GM21528 (cell line): ENCODE data around the gene AFAP1L1.

Source experiments
- ATAC-seq: cut with Tn5 transposase; IDR thresholded peaks from one replicate; pipeline ENCODE4 v1.9.1; 2021; ENCODE audit warnings: mild to moderate bottlenecking, moderate library complexity; ENCODE audit not compliant: unreplicated experiment, low FRiP score

AFAP1L1 gene

DNA sequence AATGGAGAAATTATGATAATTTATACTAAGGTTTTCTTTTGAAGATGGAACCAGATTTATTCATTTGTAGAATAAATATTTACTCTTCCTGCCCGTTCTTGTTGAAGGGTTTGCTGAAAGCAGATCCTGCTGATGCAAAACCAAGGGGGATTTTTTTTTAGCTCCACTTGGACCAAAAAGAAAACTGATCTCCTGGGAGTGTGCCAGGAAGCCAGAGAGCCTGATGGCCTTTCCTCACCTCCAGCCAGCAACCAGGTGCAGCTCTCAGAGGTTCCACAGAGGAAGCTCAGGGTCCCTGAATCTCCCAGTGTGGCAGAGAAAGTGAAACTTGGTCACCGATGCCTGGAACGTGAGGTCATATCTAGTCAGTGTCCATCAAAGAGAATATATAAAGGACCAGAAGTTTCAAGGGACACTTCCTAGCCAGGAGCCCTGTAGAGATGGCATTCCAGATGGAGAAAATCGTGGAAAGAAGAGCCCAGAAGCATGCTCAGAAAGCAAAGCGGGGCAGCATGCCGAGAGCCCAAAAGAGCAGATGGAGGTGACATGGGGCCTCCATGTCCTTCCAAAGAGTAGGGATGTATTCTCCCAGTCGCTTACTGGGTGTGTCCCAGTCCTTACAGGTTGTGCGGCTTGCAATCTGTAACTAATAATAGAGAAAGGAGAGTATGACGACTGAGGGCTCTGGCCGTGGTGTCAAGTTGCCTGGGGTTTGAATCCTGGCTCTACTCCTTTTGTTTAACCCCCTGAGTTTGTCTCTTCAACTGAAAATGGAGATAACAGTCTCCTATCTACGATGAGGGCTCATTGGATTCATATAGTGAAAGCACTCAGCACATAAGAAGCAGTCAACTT, 12.2 kb downstream of the AFAP1L1 start:
- no peak for ATAC-seq

DNA sequence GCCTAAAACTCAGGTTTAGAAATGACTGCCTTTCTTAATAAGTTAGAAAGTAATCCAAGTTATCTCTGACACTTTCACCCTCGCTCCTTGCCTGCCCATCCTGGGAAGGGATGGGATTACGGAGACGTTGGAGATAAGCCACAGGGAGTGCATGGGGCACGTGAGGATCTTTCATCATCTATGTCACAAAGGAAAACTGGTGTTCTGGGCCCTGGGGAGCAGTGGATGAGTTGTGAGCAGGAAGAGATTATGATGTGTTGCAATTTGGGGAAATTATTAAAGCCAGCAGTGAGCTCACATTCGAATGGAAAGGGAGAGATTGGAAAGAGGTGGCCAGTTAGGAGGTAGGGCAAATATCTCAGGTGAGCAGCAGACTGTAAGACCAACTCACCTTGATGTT, 12.8 kb downstream of the AFAP1L1 start:
- ATAC-seq = no peak

DNA sequence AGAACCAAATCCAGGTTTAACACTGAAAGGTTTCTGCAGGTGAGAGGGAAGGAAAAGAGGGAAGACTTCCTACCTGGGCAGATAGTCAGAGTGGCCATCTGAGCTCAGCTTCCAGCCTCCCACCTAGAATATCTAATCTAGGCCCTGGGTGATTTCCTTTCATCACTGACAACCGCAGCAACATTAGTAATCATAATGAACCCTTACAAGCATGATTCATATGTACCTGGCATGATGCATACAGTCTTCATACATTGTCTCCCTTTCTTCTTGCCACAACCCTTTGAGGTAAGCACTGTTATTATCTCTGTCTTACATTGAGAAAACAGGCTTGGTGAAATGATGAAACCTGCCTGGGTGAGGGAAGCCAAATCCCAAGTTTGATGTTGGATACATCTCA, 13.5 kb downstream of the AFAP1L1 start:
- ATAC-seq = no peak

DNA sequence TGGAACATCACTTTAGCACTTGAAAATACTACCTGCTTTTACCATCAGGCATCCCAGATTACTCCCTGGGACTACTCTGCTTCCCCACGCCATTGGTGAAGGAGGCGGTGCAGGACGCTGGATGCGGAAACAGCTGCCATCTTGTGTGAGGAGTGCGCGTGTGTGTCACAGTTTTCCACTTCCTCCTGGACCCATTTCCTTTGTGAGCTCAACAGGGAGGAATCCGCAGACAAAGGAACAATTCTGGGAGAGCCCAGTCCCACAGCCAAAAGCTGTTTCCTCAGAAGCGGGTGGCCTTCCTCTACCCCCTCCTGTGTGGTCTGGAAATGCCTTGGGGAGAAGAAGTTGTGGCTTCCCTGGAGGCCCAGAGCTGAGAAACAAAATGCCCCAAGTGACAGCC, 16.8 kb downstream of the AFAP1L1 start:
- no peak for ATAC-seq

DNA sequence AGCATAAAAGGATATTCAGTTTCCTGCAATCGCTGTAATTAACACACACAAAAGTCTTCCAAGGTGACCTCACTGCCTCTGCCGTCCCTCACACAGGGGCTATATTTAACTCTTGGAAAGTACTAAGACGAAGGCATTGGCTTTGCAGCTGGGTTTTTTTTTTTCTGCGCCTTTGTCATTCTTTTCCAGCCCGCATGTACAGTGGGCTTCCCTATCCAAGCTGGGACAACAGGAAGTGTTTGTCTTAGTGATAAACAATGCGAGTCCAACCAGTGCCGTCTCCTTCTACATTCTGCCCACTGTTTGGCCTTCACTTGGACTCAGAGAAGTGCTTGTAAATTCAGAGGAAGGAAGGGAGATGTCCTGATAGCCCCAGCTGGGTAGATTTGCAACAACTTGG, 17.6 kb downstream of the AFAP1L1 start:
- no peak for ATAC-seq

DNA sequence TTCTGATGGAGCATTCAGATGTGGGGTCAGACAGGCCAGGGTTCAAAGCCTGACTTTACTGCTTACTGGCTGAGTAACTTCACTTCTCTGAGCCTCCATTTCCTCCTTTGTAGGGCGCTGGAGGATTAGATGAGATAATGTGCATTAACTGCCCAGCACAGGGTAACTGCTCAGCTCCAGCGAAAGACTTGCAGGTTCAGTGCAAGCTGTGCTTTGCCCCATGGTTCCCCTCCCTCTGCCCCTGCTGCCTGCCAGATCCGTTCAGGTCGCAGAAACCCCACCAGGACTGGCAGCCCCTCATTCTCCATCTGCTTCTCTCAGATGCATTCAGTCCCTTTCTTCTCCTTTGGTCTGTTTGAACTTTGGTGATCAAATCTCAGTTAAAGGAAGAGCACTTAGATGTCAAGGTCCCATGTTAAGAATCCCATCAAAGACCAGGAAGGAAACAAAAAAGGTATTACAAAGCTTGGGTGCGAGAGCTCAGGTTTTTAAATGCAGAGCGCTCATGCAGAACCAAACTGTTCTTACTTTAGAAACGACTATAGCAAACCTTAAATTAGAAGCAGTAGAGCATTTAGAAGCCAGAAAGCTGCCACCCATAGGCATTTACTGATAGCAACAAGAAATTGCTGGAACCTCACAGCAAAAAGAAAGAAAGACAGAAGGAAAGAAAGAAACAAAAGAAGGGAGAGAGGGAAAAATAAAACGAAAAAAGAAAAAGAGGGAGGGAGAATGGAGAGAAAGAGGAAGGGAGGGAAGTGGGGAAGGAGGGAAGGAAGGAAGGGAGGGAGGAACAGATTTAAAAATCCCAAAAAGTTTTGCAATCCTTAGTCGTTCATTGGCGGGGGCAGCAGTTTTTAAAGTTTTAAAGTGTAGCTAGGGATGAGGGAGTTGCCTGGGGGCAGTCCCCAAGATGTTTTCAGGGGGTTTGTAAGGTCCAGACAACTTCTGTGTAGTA, 23.5 kb downstream of the AFAP1L1 start:
- ATAC-seq = no peak

DNA sequence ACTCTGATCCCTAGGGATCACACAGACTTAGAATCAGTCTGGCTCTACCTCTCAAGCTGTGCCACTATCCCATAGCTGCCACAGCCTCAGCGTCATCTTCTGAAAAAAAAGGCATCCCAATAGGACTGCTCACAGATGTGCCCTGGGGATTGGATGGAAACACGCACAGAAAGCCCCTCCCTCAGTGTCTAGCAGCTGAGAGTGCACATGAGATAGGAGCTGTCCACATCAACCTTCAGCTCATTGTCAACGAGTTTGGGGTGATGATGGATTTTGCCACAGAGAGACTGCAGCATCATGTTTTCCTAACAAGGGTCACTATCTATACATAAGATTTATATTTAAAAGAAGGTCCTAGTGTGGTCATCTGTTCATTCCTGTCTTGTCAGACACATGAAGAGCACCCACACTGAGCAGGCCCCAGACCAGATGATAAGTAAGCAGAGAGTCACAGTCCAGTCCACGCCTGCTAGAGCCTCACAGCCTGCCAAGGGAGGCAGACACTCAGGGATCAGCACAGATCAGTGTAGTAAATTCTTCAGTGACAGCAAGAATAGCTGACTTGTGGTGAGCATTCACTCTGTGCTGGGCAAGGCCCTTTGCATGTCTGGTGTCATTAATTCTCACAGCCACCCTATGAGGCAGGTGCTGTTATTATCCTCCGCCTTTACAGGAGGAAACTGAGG, 25.8 kb downstream of the AFAP1L1 start:
- no peak for ATAC-seq

DNA sequence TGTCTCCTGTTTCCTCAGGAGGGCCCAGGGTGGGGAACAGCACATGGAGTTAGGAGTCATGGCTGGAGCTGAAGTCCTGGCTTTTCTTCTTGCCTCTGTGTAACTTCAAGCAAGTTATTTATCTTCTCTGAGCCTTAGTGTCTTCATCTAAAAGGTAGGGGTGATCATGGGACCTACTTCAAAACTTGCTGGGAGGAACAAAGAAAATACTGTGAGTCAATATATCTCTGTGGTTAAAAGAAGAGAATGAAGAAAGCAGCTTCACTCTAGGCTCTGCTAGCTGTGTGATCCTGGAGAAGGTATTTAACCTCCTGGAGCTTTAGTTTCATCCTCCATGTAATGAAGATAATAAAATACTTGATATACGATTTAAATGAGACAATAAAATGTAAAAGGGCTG, 26.5 kb downstream of the AFAP1L1 start:
- no peak for ATAC-seq

DNA sequence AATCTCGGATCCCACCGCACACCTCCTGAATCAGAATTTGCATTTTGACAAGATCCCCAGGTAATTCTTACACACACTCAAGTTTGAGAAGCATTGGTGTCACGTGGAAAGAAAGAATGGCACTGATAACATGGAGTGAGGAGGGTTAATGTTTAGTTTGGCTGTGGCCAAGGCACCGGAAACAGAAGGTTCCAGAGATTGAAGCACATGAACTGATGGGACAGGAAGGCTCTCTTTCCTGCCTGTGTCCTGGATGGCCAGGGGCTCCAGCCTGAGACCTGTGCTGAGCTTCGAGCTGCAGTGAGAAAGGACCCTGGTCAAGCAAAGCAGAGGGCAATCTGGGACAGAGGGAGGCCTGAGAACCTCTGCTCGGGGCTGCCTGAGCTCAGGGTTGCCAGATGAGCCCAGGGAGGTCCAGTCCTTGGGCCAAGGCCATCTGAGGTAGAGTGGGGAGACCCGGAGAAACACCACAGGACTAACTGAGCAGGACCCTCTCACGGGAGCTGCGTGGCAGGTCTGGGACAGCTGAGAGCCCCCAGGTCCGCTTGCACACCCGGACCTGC, 27.3 kb downstream of the AFAP1L1 start:
- ATAC-seq = no peak

DNA sequence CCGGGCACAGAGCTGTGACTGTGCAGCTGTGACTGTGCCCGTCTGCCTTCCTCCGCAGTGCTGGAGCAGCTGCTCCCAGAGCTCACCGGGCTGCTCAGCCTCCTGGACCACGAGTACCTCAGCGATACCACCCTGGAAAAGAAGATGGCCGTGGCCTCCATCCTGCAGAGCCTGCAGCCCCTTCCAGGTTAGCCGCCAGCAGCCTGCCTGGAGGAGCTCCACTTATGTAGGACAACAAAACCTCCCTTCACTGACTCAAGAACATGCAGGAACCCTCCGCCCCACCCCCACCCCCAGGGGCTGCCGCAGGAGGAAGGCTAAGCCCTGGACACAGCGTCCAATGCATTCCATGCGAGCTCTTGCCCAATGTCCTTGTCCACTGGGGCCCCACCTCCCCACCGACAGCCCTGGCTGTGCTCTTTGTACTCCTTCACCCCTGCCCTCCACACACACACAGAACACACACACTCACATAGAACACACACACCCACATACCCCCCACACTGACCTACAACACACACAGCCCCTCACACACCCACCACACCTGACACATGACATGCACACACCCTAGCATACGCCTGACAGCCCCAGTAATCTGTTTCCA, 27.9 kb downstream of the AFAP1L1 start:
- ATAC-seq = no peak

DNA sequence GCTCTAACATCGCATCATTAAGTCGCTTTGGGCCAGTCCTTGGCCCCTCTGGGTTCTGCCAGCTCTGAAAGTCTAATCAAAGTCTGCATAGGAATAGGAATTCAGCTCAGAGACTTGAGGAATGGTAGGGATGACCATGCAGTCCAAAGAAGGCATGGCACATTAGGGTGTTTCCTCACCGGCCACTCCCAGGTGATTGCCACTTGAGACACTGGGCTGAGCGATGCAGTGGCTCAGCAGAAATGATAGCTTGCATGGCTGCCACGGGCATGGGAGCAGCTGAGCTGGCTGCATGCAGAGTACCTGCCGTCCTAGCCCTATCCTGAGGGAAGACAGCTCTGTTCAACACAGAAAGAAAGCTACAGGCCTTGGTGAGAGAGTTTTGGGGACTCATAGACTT, 28.8 kb downstream of the AFAP1L1 start:
- ATAC-seq = no peak

DNA sequence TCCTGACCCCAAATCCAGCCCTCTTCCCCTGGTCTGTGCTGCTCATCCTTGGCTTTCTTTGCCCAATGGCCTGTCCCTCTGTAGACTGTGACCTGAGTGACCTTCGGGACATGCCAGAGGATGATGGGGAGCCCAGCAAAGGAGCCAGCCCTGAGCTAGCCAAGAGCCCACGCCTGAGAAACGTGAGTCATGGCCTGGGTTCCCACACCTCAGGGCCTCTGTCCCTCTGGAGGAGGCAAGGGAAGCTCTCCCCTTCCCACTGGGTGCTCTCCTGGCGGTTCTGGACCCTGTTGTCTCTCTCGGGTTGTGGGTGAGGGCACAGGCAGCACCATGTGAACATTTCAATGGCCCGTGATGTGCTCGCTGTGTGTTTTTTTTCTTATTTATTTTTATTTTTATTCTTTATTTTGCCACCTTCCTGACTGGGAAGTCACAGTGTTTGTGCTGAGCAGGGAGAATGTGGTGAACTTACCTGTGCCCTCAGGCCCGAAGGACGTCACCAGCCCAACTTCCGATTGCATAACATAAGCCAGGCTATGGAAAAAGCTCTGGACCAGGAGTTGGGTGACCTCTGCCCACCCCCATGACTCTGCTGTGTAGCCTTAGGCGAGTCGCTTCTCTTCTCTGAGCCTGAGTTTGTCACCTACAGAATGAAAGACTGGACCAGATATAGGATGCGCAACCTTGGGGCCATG, 29.5 kb downstream of the AFAP1L1 start:
- no peak for ATAC-seq

DNA sequence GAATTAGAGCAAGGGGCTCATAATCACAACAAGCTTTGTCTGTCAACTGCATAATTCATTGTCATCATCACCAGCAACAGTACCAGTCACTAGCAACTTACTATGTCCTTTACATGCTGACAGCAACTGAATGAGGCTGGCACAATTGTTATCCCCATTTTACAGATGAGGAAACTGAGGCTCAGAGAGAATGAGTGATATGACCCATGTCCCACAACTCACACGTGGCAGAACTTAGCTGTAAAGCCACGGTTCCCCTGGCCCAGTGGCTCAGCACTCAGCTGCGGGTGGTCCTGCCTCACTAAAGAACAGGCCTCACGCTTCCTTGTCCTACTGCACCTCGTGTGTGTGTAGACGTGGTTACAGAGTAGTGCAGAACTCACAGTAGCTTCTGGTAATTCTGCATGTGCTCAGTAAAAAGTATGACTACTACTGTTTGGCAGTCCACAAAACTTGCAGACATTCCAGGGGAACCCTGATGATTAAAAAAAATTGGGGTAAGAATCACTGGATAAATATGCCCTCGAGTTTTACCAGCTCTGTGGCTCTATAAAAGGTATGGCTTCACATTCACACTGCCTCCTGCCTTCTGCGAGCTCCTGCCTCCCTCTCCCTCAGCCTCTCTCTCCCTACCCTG, 30.2 kb downstream of the AFAP1L1 start:
- no peak for ATAC-seq

DNA sequence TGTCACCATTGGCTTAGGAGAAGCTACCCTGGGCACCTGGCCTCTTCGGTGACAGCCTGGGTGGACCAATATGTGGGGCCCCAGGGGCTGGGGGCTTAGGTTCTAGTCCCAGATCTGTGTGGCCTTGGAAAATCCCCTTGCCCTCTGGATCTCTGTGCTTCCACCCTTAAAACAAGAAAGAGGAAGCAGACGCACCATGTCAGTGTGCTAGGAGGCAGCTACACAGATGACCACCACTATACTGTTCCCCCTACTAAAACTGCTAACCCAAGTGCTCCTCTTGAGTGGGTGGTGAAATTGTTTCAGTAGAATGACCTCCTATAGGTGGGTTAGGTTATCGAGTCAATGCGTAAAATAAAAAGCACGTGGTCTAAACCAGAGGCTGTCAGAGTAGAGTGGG, 31.0 kb downstream of the AFAP1L1 start:
- ATAC-seq = no peak

DNA sequence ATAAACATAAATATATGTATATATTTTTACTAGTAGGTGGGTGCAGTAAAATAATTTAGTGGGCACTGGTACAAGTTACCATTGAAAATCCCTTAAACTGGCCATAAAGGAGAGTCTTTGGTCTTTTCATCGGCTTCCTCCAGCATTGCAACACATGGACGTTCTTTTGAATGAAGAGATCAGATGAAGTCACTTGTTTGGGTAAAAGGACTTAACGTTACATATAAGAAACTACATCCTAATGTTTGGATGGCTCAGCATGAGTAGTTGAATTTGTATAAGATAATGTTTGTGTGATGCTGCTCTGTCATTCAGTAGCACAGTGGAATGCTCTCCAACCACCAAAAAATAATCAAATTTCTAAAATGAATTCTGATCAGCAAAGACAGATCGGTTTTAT, 31.6 kb downstream of the AFAP1L1 start:
- ATAC-seq = no peak

DNA sequence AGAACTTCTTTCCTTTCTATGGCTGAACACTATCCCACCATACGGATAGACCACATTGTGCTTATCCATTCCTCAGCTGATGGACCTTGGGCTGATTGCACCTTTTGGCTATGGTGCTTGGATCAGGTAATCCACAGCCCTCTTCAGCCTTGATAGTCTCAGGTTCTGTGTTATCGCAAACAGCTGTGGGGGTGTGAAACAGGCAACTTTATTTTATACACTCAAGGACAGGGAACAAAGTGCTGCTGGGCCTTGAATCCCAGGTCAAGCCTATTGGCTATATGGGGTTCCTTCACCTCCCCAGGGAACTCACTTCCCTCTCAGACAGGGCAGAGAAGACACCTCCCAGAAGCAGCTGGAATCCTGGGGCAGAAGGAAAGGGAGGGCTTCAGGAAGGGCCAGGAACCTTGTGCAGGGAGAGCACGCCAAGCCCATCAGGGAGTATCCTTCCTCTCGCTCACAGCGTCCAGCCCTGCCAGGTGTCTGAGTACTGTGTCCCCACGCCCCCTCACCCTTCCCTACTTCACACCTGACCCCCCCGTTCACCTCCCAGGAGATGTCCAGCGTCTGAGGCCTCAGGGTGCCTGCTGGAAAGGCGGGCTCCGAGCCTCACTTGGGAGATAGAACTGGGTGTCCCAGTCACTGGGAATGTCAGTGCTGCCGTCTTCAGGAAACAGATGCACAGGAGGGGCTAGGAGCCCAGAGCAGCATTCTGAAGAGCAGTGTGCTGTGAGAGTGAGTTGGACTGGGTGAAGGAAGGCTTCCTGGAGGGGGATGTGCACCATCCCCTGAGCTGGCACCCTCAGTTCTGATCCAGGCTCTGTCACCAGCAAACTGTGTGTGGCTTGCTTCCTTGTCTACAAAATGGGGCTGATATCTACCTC, 32.8 kb downstream of the AFAP1L1 start:
- ATAC-seq = no peak

DNA sequence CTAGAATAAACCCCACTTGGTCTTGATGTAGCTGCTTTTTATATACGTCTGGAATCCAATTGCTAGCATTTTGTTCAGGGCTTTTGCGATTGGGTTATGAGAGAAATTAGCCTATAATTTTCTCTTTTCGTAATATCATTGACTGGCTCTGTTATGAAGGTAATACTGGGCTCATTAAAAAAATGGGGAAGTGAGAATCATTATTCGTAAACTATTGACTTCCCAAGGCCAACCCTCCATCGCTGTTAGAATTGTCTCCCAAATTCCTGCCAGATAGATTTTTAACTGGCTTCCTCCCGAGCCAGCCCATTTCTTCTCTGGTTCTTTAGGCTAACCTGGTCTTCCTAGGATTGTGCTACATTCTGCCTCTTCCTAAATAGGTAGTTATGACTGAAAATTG, 37.7 kb downstream of the AFAP1L1 start:
- no peak for ATAC-seq

DNA sequence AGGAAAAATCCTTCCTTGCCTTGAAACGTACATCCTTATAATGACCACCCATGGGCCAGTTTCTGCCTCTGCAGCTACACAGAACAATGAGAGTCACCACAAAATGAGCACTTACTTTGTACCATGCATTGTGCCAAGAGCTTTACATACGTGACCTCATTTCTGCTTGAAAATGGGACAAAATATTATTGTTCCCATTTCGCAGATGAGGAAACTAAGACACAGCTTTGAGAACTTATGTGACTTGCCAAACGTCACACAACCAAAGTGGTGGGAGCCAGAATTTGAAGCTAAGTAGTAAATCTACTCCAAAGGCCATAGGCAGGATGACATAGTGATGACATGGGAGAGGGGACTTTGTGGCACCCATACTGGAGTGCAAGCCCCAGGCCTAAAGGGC, 38.8 kb downstream of the AFAP1L1 start:
- ATAC-seq = no peak
